Ishikawa (cell line): ENCODE data around the gene TIPARP.

Source experiments
- FOXM1 ChIP-seq: IDR thresholded peaks from 2 replicates; pipeline ENCODE4 v1.6.1; 2012; ENCODE audit warnings: low read depth, borderline replicate concordance
- RAD21 ChIP-seq: IDR thresholded peaks from 2 replicates; pipeline ENCODE4 v1.6.1; 2012; ENCODE audit warnings: low read depth
- TF ChIP-seq, protein P1 (sequence below): IDR thresholded peaks from 2 replicates; pipeline ENCODE4 v1.6.1; 2012; ENCODE audit warnings: low read depth, mild to moderate bottlenecking

- no peak for TF ChIP-seq RAD21
- no peak for TF ChIP-seq FOXM1
- TF ChIP-seq, protein P1, sequence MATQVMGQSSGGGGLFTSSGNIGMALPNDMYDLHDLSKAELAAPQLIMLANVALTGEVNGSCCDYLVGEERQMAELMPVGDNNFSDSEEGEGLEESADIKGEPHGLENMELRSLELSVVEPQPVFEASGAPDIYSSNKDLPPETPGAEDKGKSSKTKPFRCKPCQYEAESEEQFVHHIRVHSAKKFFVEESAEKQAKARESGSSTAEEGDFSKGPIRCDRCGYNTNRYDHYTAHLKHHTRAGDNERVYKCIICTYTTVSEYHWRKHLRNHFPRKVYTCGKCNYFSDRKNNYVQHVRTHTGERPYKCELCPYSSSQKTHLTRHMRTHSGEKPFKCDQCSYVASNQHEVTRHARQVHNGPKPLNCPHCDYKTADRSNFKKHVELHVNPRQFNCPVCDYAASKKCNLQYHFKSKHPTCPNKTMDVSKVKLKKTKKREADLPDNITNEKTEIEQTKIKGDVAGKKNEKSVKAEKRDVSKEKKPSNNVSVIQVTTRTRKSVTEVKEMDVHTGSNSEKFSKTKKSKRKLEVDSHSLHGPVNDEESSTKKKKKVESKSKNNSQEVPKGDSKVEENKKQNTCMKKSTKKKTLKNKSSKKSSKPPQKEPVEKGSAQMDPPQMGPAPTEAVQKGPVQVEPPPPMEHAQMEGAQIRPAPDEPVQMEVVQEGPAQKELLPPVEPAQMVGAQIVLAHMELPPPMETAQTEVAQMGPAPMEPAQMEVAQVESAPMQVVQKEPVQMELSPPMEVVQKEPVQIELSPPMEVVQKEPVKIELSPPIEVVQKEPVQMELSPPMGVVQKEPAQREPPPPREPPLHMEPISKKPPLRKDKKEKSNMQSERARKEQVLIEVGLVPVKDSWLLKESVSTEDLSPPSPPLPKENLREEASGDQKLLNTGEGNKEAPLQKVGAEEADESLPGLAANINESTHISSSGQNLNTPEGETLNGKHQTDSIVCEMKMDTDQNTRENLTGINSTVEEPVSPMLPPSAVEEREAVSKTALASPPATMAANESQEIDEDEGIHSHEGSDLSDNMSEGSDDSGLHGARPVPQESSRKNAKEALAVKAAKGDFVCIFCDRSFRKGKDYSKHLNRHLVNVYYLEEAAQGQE: no peak
Observed at GRCh38 chr3:156743859-156744258, 69.5 kb downstream of the TIPARP start.
